Stimulated activated CD4-positive, alpha-beta T cell treated with anti-CD3 and anti-CD28 coated beads, Interleukin-12 subunit alpha, Interleukin-12 subunit beta, amount 100 ng/mL, for 48 hours (primary cell): ENCODE measurements around the gene USP3.

Experiments used
- DNase-seq, 3 donors: peaks; one replicate each; pipeline ENCODE4 v3.0.0-alpha.2; 2020; ENCODE audit warnings: low read depth in 2 of 3, low spot score in 1 of 3

The USP3 gene

DNA sequence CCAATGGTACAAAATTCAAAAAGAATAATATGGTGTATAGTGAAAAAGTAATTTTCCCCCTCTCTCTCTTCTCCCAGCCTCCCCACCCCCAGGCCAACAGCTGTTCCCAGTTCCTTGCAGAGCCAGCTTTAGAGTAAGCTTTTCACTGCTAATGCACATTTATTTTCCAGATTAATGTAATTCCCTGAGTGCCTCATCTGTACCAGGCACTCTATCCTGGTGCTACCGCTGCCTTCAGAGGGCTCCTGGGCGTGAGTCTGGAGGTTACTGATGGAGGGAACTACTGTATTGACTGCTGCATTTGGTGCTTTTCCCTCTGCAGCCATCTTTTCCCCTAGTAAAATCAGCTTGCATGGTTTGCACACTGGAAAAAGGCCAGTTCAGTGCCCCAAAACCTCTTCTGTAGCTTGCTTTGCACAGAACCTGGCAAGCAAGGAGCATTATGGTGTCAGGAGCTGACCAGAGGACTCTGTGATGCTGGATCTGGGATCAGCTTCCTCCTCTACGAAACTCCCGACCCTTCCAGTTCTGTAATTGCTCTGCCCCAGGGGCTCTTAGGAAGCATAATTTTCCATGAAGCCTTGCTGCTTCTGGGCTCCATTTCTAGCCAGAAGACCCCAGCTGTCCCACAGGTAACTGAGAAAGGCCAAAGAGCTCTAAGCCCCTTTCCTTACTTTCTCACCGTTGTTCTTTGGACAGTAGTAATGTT is 8.5 kb upstream of the USP3 start:
- DNase-seq = no peak

DNA sequence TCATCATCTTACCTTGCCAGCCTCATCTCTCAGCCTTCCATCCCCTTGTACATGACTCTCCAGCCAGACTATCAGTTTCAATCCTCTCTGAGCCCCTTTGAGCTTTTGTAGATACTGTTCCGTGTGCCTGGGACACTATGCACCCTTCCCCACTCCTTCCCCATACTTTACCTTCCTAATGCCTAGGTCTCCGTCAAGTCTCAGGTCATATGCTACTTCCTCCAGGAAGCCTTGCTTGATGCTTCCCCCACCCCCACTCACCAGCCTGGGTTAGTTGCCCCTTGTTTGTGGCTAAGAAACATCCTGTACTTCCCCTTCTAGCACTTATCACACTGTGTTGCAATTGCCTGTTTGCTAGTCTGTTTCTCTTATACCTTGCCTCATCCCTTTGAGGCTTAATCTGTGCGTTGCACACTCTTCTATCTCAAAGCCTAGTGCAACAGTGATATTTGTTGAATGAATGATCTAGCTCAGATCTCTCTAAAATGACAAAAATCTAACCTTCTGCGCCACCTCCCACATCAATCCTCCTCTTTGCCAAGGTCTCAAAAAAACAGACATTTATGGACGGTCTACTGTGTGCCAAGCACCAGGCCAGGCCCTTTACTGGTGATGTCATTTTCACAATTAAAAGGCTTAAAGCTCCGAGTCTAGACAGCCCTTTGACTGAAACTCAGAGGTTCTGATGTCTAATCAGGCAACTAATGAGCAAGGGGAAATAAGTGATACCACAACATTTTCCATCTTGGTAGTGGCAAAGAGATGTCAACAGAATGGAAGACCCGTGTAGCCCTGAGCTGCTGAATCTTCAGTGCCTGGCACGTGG is 6.5 kb upstream of the USP3 start:
- DNase-seq = no peak

DNA sequence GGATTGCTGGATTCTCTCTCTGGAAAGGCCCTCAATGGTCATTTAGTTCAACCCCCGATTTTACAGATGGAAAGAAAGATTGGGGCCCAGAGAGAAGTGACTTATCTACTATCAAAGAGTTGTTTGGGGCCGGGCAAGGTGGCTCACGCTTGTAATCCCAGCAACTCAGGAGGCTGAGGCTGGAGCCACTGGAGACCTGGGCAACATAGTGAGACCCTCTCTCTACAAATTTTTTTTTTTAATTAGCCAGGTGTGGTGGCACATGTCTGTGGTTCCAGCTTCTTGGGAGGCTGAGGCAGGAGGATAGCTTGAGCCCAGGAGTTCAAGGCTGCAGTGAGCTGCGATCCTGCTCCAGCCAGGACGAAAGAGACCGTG is 5.2 kb upstream of the USP3 start:
- no peak for DNase-seq

DNA sequence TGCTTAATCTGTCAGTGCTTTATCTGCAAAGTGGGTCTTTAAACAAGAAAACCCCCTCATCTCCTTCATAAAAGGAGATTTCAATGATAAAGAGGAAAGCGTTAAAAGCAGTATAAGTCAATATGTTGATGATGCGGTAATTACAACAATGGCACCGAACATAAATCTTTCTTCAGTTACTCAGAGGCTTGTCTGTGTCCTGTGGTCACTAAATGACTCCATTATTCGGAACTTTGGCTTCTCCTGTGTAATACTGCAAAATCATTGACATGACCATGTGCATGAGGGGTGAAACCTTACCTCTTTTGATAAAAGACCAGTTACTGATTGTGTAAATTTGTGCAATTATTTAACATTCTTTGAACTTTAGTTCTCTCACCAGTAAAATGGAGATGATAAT is 4.8 kb upstream of the USP3 start:
- no peak for DNase-seq

DNA sequence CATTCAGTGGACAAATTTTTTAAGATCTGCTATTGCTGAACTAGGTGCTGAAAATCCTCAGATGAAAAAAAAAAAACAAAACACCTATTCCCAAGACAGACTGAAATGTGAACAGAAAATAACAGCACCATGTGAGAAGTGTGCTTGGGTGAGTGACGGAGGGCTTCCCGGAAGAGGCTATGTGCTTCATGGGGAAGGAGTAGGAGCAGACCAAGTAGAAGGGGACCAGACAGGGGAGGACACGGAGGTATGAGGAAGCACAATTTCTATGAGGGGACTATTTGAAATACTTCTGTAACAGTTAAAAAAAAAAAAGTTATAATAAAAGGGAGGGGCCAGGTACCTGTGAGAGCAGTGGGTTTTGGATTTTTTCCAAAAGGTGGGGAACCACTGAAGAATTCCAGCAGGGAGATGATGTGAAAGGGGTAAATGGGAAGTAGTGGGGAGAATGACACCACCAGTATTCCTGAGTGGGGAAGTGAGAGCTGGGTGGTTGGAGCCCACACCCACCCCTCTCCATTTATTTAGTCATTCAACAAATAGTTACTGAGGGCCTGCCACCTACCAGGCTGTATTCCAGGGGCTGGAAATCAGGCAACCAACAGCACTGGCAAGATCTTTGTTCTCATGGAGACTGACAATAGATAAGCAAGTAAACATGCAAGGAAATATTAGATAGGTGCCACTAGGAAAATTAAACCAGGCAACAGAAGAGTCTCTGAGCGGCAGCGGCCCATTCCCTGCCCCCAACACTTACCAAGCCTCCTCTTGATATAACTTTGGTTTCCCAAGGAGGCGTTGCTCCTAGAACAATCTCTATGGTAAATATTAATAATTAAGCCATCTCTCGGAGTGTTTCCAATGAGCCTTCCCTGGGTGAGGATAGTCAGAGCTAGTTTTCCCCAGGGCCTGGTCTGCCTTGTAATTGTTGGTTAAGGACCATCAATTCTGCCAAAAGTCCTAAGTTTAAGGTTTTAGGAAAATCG is 3.8 kb upstream of the USP3 start:
- no peak for DNase-seq

DNA sequence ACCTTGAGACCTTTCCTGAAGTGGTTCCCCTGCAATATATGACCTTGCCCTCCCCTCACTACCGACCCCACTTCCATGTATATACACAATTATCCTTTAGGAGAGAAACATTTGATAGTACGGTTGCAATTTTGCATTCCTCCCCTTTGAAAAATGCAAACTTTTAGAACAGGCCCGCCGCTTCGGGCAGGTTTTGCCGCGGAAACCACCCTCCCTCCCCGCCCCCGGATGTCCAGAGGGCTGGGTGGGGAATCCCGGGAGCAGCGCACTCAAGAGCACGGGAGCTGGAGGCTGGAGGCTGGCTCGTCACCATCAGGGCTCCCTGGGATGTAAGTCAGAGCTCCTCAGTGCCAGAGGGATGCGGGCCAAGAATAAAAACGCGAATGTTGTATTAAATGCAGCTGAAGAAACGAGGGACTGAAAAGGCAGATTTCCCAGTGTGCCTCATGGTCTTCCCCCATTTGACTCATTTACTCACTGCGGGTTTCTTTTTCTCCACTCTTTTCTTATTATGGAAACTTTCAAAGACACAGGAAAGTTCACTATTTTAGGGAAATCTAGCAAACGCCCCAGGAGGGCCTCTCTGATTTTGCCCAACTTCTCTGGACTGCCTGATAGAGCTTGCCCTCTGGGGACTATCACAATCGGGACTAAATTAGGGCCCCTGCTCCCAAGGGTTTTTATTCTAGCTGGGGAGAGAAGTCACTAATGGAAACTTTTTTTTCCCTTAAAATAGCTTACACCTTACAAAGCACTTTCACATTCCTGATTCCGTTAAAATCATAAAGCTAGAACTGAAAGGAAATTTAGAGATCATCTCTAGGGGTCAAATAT is 2.9 kb upstream of the USP3 start:
- no peak for DNase-seq

DNA sequence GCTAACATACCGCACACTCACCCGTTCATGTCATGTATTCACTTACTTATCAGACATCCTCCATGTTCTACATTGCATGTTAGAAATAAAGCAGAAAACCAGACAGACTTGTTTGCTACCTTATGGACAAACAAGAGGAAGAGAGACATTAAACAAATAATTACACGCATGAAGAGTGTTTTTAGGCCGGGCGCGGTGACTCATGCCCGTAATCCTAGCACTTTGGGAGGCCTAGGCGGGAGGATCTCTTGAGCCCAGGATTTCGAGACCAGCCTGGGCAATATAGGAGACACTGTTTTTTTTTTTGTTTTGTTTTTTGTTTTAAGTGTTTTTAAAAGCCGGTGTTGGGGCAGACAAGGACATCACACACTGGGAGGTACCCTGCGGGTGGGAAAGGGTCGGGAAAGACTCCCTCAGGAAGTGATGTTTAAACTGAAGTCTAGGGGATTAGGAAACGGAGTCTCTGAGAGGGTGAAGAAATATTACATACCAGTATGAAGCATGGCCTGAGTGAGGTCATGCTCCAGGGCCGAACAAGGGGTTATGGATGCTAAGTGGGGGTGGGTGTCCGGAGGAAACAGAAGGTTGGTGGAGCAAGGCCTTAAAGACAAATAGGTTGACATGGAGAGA is 2.1 kb upstream of the USP3 start:
- DNase-seq = no peak

DNA sequence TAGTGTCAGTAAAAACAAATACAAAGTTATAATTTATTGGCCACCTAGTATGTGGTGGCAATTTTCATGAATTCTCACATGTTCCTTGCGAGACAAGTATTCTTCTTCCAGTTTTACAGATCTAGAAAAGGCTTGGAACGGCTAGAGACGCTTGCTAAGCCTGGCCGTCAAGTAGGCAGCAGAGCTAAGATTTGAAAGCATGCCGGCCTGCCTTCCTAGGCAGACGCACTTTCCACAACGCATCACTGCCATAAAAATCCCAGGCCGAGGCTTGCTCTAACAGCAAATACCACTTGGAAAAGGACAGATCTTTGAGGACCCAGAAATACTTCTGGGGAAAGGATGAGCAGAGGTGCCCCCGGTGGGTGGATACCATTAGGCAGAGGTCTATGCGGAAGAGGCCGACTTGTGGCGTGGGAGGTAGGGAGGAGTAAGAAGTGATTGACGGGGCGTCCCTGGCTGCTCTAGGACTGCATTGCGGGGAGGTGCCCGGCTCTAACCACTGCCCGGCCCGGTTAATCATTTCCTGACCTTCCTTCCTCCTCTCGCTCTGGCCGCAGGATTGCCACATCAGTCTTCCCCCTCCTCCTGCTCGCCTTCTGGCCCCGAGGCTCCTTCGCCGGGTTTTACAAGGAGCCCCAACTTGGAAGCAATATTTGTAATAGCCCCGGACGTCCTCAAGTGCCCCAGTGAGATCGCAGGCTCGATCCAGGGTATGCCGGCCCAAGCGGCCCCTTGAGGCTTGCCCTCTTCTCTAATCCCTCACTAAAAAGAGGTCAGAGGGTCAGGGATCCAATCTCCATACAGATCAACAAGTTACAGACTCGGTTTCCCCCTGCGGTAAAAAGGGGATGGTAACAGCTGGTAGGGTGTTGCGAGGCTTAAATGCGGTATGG is 1.3 kb upstream of the USP3 start:
- peak; percentile 67 to 76 (median 72) for DNase-seq

DNA sequence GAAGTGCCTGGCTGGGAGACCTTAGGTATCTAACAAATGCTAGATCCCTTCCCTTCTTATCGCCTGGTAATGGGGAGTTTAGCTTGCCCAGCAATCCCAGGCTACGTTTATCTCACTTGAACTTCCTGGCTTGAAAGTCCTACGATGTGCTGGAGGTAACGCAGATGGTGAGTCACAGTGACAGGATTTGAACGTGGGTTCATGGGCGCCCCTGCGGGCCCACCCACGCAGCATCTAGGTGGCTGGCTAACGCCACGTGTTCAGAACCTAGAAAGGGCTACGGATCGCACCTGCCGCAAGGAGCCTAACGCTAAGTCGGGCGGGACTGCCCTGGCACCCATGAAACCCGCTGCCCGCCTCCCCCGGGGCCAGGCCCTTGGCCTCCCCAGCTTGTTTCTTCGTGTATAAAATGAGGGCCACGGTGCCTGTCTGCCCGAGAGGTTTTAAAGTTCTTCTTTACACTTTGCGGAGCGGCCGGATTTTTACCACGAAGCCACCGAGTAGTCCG is 600 bp upstream of the USP3 start:
- peak; percentile 80 to 83 (median 81) for DNase-seq

DNA sequence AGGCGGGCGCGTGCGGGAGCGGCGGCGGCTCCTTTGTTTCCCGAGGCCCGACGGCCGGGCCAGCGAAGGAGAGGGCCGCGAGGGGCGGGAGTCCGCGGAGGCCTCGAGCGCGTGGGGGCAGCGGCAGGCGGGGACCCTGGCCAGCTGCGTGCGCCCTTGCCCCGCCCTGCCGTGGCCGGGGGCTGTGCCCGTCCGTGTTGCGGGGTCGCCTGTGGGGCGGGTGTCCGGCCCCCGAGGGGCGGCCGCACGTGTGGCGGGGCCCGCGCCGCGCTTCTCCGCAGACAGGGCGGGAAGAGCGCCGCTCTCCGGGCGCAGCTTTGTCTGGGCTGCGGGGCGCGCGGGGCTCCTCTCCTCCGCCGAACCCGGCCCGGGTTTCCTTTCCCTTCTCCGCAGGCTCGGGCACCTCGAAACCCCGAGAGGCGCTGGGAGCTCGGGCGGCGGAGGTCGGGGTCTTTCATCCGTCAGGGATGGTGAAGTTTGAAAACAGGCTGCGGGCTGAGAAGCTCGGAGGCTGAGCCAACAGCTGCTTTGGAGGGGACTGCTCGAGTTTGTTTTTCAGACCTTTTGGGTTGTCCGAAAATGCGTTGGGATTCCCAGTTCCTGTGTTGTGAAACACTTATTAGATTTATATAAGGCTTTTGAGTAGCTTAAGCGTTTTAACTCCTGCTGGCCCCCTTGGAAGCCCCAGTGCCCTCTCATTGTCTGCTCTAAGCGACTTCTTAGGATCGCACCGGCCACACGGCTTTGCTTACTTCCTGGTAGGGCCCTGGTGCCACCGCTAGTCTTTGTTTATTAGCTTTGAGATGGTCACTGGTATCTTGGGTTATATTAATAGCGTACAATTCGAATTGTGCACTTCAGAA is 817 bp downstream of the USP3 start:
- peak in 1 of 3 donors; percentile 37 for DNase-seq

DNA sequence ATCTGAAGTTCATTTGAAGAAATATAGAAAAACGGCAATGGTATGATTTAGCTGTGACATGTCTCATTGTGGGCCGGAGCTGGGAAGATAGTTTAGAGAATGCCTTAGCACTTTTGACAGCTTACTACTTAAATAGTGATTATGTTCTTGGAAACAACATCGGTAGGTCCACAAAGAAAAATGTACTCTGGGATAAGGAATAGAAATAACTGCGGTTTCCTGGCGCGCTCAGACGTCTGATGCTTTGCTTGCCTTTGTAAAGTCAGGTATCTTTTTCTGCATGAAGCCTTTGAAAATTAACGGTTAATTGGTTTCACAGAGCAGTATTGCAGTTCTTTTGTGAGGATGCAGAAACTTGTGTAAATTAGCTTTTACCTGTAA is 1.4 kb downstream of the USP3 start:
- DNase-seq = no peak

DNA sequence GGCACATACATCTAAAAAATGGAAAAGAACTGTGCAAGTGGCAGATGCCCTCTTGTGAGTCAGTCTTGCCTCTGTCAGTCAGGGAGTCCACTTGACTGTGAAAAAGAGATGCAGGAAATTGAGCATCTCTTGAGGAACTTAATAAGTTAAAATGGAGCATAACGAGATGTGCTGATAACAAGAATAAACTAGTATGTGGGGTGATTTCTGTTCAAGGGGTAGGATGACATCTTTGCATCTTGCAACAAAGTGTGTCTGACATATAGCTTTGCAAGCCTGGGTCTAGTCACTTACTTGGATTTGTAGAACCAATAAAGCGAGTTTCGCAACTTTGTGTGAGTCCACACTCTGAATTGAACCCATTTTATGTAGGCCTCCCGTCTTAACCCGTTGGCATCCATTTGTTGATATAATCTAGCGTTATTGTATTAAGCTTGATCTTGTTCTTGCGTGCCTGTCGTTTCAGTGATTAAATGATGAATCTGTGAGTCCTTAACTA is 2.2 kb downstream of the USP3 start:
- DNase-seq = no peak

DNA sequence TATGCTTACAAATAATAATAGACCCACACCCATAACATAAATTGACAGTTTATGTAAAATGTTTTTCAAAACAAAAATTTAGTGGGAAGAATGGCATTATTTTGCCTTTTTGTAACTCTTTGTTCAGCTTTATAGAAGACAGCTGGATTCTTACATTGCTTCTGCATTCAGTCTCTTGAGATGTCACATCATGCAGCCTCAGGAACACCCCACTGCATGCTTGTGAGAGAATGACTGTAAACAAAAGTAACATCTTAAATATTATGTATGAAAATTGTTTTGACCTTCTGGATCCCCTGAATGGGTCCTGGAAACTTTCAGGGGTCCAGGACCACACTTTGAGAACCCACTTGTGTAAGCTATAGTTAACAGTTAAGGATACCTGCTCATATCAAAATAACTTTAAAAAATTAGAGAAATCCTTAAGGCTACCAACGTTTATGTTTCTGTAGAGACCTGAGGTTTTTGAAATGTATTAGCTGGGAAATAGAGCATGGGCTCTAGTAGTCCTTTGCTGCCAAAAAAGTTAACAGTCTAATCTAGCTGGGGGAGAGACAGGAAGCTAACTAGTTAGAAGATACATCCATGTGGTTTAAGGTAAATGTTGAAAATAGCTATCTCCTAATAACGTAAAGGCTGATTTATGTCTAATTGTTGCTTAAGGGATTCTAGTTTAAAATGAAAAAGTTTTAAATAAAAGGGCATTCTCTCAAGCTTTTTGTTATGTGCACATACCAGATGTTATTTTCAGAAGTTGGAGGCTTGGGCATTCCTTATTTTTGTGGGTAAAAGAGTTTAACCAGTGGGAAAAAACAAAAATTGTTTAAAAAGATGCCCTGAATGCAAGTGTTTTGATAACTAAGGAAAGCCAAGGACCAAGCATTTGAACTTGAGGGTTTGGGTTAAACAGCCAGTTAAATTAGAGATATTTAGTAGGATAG is 3.8 kb downstream of the USP3 start:
- no peak for DNase-seq

DNA sequence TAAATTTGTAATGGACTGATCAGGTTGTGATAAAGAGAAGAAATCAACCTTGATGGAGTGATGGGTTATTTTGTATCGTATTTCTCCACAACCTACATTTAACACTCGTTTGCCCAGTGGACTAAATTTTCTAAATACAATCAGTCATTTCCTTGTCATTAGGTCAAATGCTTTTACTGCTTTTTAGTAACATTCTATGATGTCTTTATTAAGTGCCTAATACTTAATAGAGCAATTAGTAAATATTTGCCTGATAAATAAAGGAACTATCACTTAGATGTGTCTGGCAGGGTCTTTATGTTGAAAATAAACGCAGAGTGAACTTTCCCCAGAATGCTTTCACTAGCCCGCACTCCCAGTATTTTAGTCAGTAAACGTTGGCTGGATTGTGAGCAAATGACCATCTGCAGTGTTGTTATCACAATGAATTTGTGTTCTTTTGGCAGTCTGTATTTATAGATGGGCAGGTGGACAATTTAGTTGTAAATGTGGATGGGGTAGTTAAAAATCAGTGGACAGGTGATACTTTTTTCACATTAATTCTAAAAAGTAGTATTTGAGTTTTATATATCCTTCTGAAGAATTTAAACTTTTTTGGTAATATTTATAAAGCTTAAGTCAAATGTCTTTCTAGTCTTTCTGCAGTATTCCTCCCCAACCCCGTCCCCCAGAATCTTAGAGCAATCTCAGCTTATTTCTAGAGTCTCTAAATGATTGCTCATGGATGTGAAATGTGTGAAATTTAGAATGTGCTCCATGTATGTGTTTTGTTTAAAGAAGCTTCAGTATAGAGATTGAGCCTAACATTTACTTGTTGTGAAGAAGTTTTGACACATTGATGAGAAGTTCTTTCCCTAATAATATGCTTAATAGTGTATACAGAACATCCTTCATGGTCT is 4.9 kb downstream of the USP3 start:
- no peak for DNase-seq
